ENCODE results near the gene DOK7.

The DOK7 gene

DNA sequence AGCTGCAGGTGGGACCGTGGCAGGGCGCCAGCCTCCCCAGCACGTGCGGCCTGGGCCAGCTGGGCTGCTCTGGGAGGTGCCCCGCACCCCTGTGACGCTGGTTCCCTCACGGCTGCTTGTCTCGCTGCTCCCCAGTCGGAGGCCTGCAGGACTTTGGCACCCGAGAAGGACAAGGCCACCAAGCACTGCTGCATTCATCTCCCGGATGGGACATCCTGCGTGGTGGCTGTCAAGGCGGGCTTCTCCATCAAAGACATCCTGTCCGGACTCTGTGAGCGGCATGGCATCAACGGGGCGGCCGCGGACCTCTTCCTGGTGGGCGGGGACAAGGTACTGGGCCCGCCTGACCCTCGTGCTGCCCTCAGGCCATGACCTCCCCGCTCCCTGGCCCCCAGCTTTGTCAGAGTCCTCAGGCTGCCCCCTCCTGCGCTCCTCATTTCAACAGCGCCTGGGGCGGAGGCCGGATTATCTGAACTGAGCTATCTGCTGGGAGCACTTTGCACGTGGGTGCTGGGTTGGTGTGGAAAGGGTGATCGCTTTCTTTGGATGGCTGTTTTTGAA is 40.8 kb upstream of the DOK7 start:
- DNase-seq (ENCODE audit: low read depth), result no peak
- no peak overlapping the region for H3K4me3 ChIP-seq (ENCODE audit: low read depth, low read length)
- TF ChIP-seq, protein P1, sequence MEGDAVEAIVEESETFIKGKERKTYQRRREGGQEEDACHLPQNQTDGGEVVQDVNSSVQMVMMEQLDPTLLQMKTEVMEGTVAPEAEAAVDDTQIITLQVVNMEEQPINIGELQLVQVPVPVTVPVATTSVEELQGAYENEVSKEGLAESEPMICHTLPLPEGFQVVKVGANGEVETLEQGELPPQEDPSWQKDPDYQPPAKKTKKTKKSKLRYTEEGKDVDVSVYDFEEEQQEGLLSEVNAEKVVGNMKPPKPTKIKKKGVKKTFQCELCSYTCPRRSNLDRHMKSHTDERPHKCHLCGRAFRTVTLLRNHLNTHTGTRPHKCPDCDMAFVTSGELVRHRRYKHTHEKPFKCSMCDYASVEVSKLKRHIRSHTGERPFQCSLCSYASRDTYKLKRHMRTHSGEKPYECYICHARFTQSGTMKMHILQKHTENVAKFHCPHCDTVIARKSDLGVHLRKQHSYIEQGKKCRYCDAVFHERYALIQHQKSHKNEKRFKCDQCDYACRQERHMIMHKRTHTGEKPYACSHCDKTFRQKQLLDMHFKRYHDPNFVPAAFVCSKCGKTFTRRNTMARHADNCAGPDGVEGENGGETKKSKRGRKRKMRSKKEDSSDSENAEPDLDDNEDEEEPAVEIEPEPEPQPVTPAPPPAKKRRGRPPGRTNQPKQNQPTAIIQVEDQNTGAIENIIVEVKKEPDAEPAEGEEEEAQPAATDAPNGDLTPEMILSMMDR (IDR thresholded peaks at IDR 0.05; ENCODE audit: low read depth, low read length, missing control alignments), result no peak

DNA sequence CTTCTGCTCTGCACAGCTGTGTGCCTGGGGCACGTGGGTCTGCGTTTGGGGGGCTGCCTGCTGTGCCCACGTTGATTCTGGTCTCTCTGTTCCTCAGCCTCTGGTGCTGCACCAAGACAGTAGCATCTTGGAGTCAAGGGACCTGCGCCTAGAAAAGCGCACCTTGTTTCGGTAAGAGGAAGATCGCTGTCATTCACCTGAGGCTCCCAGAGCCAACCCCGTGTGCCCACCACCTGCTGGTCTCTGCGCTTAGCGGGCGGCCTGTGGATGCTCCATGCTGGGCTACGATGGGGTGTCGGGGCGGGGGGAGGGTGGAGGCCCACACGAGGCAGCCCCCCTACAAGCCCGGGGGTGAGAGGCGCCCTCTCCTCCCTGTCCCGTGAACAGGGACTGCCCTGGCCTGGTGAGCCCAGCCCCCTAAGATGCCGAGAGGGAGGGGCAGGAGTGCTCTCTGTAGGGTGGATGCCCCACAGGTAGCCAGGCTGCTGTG is 40.3 kb upstream of the DOK7 start:
- H3K4me3 ChIP-seq (ENCODE audit: low read depth, low read length), result no peak overlapping the region
- no peak for DNase-seq (ENCODE audit: low read depth)
- TF ChIP-seq, protein P1 (IDR thresholded peaks at IDR 0.05; ENCODE audit: low read depth, low read length, missing control alignments), result no peak

DNA sequence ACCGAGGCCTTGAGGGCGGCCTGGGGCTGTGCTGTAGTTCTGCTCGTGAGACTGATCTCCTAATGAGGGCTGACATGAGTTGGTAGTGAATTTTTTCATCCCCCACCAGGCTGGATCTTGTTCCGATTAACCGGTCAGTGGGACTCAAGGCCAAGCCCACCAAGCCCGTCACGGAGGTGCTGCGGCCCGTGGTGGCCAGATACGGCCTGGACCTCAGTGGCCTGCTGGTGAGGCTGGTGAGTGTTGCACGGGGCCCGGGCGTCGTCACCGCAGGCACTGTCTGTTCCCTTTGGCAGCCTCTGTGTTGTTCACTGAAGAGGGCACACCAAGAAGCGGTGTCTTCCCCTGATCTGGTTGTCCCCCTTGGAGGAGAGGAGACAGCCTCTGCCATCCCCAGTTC is 39.7 kb upstream of the DOK7 start:
- no peak for DNase-seq (ENCODE audit: low read depth)
- TF ChIP-seq, protein P1 (IDR thresholded peaks at IDR 0.05; ENCODE audit: low read depth, low read length, missing control alignments), result no peak
- H3K4me3 ChIP-seq (ENCODE audit: low read depth, low read length), result no peak overlapping the region

DNA sequence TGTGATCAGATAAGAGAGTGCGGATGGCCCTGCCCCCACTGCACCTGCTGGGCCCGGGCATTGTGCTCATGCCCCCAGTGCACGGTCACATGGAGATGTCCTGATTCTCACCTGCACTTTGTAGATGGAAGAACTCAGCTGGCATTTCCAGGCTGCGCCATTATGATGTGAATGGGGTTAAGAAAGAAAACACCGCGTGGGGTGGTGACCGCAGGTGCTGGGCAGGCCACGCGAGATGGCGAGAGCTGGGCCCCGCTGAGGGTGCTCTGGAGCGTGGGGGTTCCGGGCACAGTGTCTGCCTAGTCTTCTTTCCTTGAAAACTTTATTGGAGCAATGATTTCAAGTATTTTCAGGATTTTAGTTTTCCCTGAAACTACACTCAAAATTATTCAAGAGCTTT is 39.2 kb upstream of the DOK7 start:
- TF ChIP-seq, protein P1 (IDR thresholded peaks at IDR 0.05; ENCODE audit: low read depth, low read length, missing control alignments), result no peak
- no peak for DNase-seq (ENCODE audit: low read depth)

DNA sequence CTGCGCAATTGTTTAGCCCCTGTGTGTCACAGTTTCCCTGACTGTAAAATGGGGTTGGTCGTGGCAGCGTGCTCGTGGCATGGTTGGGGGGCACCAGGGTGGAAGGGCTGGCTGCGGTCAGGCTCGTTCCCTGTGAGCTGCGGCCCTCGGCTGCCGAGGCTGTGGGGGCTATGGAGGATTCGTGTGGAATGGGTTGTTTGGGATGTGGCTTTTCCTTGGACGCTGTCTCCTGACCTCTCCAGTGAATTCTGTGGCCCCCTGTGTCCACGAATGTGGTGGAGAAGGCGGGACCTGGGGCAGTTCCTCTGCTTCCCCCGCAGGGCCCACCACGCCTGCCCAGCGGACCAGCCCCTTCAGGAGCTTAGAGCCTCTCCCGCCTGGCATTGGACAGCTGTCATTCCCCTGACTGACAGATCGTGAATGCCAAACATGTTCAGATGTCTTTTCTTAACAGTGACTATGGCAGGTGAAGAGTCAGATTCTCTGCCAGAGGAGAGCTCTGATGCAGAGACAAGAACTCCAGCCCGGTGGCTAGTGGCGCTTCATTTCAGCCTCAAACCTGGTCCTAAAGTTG is 38.5 kb upstream of the DOK7 start:
- DNase-seq (ENCODE audit: low read depth), result no peak
- TF ChIP-seq, protein P1 (IDR thresholded peaks at IDR 0.05; ENCODE audit: low read depth, low read length, missing control alignments), result no peak
- H3K4me3 ChIP-seq (ENCODE audit: low read depth, low read length), result no peak overlapping the region

More for the DNA sequence above, 39.2 kb upstream of the DOK7 start:
- H3K4me3 ChIP-seq (ENCODE audit: low read depth, low read length), result no peak overlapping the region

DNA sequence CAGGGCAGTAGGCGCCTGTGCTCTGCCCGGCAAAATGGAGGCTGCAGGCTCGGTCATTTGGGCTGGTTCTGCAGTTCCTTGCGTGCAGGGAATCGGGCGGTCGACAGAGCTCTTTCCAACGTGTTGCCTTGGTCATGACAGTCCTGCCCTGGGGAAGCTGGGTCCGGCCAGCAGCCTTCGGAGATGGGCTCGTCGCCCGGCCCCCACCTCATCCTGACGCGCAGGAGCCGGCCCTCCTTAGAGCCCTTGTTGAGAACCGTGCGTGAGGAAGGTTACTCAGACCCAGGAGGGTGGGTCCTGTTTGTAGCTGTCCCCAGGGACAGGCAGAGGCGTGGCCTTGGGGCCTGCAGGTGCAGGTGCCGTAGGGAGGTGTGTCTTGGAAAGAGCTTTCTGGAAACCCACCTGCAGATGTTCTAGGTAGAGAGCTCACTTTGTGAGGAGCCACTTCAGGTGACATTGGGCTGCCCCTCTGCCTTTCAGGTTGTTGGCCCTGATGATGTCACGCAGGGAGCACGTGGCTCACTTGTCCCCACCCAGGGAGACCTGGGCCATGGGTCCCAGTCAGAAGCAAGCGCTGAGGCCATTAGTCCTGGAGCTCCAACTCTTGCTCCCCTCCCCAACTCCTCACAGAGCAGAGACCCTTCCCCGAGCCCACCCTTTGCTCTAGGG is 36.5 kb upstream of the DOK7 start:
- H3K4me3 ChIP-seq (ENCODE audit: low read depth, low read length), result no peak overlapping the region
- DNase-seq (ENCODE audit: low read depth), result no peak
- TF ChIP-seq, protein P1 (IDR thresholded peaks at IDR 0.05; ENCODE audit: low read depth, low read length, missing control alignments), result no peak

All from GM12864 (cell line).